ENCODE results near the gene PKP1.
A peak's percentile ranks its signal among the peaks of the same experiment; 100 is the strongest.

The PKP1 gene

GRCh38 chr1:201307760-201308499 lies 24.6 kb downstream of the PKP1 start:
- no peak for DNase-seq (ENCODE audit: low read depth in 2 of 2)

GRCh38 chr1:201309416-201309815 lies 26.1 kb downstream of the PKP1 start:
- peak in 1 of 2 experiments; percentile 4 for DNase-seq (ENCODE audit: low read depth in 2 of 2)

GRCh38 chr1:201310251-201310985 lies 27.1 kb downstream of the PKP1 start:
- DNase-seq (ENCODE audit: low read depth in 2 of 2) = no peak

GRCh38 chr1:201310986-201311355 lies 27.7 kb downstream of the PKP1 start:
- no peak for DNase-seq (ENCODE audit: low read depth in 2 of 2)

- no peak for DNase-seq (ENCODE audit: low read depth in 2 of 2)
Measured at GRCh38 chr1:201311356-201312011, 28.2 kb downstream of the PKP1 start.

GRCh38 chr1:201312298-201312697 lies 29.0 kb downstream of the PKP1 start:
- DNase-seq (ENCODE audit: low read depth in 2 of 2) = no peak

GRCh38 chr1:201313086-201313485 lies 29.8 kb downstream of the PKP1 start:
- no peak for DNase-seq (ENCODE audit: low read depth in 2 of 2)

- no peak for DNase-seq (ENCODE audit: low read depth in 2 of 2)
Measured at GRCh38 chr1:201316556-201316955, 33.2 kb downstream of the PKP1 start.

- no peak for DNase-seq (ENCODE audit: low read depth in 2 of 2)
Measured at GRCh38 chr1:201317551-201317950, 34.2 kb downstream of the PKP1 start.

- DNase-seq (ENCODE audit: low read depth in 2 of 2) = no peak
Measured at GRCh38 chr1:201318504-201319340, 35.4 kb downstream of the PKP1 start.

GRCh38 chr1:201319631-201320030 lies 36.3 kb downstream of the PKP1 start:
- DNase-seq (ENCODE audit: low read depth in 2 of 2) = no peak

- no peak for DNase-seq (ENCODE audit: low read depth in 2 of 2)
Measured at GRCh38 chr1:201320168-201320788, 37.0 kb downstream of the PKP1 start.

GRCh38 chr1:201321826-201322390 lies 38.6 kb downstream of the PKP1 start:
- DNase-seq (ENCODE audit: low read depth in 2 of 2) = no peak

- no peak for DNase-seq (ENCODE audit: low read depth in 2 of 2)
Measured at GRCh38 chr1:201322653-201323510, 39.6 kb downstream of the PKP1 start.

- no peak for DNase-seq (ENCODE audit: low read depth in 2 of 2)
Measured at GRCh38 chr1:201324306-201324705, 41.0 kb downstream of the PKP1 start.

- no peak for DNase-seq (ENCODE audit: low read depth in 2 of 2)
Measured at GRCh38 chr1:201324821-201325677, 41.7 kb downstream of the PKP1 start.

GRCh38 chr1:201325678-201326060 lies 42.4 kb downstream of the PKP1 start:
- no peak for DNase-seq (ENCODE audit: low read depth in 2 of 2)

GRCh38 chr1:201326710-201327109 lies 43.4 kb downstream of the PKP1 start:
- no peak for DNase-seq (ENCODE audit: low read depth in 2 of 2)

GRCh38 chr1:201327687-201328240 lies 44.5 kb downstream of the PKP1 start:
- DNase-seq (ENCODE audit: low read depth in 2 of 2) = no peak

Measured in fibroblast of skin of left quadriceps (primary cell).